ENCODE results near the gene PTGER4. TPM values are rescaled to one million over a fixed set of nuclear protein-coding genes. Genes with fewer than 3 reads are reported as not detected.
"Not testable (repeated sequence)": the region's sequence is repeated elsewhere in the genome, so short reads cannot be mapped to it uniquely, and the experiment has no call there.

PTGER4 gene
- total RNA-seq, 1 donor from 2014 or later: 33.7 TPM

DNA sequence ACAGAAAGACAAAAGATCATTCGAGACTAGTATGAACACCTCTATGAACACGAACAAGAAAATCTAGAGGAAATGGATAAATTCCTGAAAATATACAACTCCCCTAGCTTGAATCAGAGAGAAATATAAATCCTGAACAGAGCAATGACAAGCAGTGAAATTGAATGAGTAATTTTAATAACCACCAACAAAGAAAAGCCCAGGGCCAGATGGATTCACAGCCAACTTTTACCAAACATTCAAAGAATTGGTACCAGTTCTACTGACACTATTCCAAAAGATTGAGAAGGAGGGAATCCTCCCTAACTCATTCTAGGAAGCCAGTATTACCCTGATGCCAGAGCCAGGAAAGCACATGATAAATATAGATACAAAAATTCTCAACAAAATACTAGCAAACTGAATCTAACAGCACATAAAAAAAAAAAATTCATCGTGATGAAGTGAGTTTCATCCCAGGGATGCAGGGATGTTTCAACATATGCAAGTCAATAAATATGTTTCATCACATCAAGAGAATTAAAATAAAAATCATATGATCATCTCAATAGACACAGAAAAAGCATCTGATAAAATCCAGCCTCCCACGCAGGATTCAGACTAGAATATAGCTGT lies 25.2 kb upstream of the PTGER4 start:
- Mint-ChIP-seq H3K27me3 (ENCODE audit: low read depth) (peaks cover 2% of the 10 kb centered on the region), H3K4me1 (ENCODE audit: low read depth) (peaks cover 75% of the 10 kb centered on the region), H3K4me3 (ENCODE audit: low read depth) (peak overlapping the region; percentile 83), H3K9me3 (peaks cover 10% of the 10 kb centered on the region), H3K27ac (peak overlapping the region; percentile 90), H3K36me3 (ENCODE audit: low read depth) (peaks cover 11% of the 10 kb centered on the region)
- intact Hi-C loops (cut with micrococcal nuclease): loop anchor here (2.0 to 5.0 kb wide), 2 partner anchors 76 to 1487 kb away; no protein-coding TSS in a partner anchor
- DNase-seq (ENCODE audit: low spot score): no peak

DNA sequence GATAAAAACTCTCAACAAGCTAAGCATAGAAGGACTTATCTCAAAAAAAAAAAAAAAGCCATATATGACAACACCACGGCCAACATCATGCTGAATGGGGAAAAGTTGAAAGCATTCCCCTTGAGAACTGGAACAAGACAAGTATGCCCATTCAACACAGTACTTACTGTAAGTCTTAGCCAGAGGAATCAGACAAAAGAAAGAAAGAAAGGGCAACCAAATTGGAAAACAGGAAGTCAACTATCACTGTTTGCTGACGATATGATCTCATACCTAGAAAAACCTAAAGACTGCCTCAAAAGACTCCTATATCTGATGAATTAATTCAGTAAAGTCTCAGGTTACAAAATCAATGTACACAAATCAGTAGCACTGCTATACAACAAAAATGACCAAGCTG lies 24.6 kb upstream of the PTGER4 start:
- Mint-ChIP-seq H3K27ac (peak overlapping the region; percentile 88), H3K36me3 (ENCODE audit: low read depth) (peaks cover 7% of the 10 kb centered on the region), H3K9me3 (peaks cover 10% of the 10 kb centered on the region), H3K4me3 (ENCODE audit: low read depth) (peak overlapping the region; percentile 83), H3K27me3 (ENCODE audit: low read depth) (peaks cover 2% of the 10 kb centered on the region), H3K4me1 (ENCODE audit: low read depth) (peaks cover 69% of the 10 kb centered on the region)
- DNase-seq (ENCODE audit: low spot score): no peak
- intact Hi-C loops (cut with micrococcal nuclease): loop anchor here (1.0 to 2.0 kb wide), 3 partner anchors 20 to 76 kb away; partner anchors contain the start of gene PTGER4

DNA sequence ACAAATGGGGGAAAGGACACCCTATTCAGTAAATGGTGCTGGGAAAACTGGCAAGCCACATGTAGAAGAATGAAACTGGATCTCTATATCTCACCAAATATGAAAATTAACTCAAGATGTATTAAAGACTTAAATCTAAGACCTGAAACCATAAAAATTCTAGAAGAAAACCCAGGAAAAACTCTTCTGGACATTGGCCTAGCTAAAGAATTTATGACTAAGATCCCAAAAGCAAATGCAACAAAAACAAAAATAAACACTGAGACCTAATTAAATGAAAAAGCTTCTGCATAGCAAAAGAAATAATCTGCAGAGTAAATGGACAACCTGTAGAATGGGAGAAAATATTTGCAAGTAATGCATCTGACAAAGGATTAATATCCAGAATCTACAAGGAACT lies 23.6 kb upstream of the PTGER4 start:
- H3K36me3 Mint-ChIP-seq (ENCODE audit: low read depth); H3K4me3 Mint-ChIP-seq (ENCODE audit: low read depth); H3K27me3 Mint-ChIP-seq (ENCODE audit: low read depth); DNase-seq (ENCODE audit: low spot score); H3K27ac Mint-ChIP-seq; intact Hi-C loops (cut with micrococcal nuclease); H3K9me3 Mint-ChIP-seq: not testable (repeated sequence)
- H3K4me1 Mint-ChIP-seq (ENCODE audit: low read depth): peaks cover 65% of the 10 kb centered on the region

- Mint-ChIP-seq H3K27ac (no peak overlapping the region), H3K36me3 (ENCODE audit: low read depth) (peaks cover 5% of the 10 kb centered on the region), H3K27me3 (ENCODE audit: low read depth) (peaks cover 2% of the 10 kb centered on the region), H3K4me1 (ENCODE audit: low read depth) (peaks cover 61% of the 10 kb centered on the region), H3K9me3 (peaks cover 10% of the 10 kb centered on the region), H3K4me3 (ENCODE audit: low read depth) (no peak overlapping the region)
- intact Hi-C loops (cut with micrococcal nuclease): no loop called here
- DNase-seq (ENCODE audit: low spot score): no peak
These were observed 22.9 kb upstream of the PTGER4 start for GRCh38 chr5:40656766-40657165.

- Mint-ChIP-seq H3K9me3 (peaks cover 10% of the 10 kb centered on the region), H3K27ac (no peak overlapping the region), H3K4me1 (ENCODE audit: low read depth) (peaks cover 24% of the 10 kb centered on the region), H3K27me3 (ENCODE audit: low read depth) (peaks cover 2% of the 10 kb centered on the region), H3K36me3 (ENCODE audit: low read depth) (peaks cover 5% of the 10 kb centered on the region), H3K4me3 (ENCODE audit: low read depth) (no peak overlapping the region)
- no peak for DNase-seq (ENCODE audit: low spot score)
- intact Hi-C loops (cut with micrococcal nuclease): no loop called here
These were observed 19.0 kb upstream of the PTGER4 start for GRCh38 chr5:40660751-40661150.

- Mint-ChIP-seq H3K27ac (no peak overlapping the region), H3K27me3 (ENCODE audit: low read depth) (peaks cover 2% of the 10 kb centered on the region), H3K4me3 (ENCODE audit: low read depth) (no peak overlapping the region), H3K36me3 (ENCODE audit: low read depth) (no peaks in the 10 kb centered on the region), H3K9me3 (no peaks in the 10 kb centered on the region), H3K4me1 (ENCODE audit: low read depth) (peaks cover 23% of the 10 kb centered on the region)
- intact Hi-C loops (cut with micrococcal nuclease): no loop called here
- no peak for DNase-seq (ENCODE audit: low spot score)
These were observed 13.9 kb upstream of the PTGER4 start for GRCh38 chr5:40665635-40666298.

DNA sequence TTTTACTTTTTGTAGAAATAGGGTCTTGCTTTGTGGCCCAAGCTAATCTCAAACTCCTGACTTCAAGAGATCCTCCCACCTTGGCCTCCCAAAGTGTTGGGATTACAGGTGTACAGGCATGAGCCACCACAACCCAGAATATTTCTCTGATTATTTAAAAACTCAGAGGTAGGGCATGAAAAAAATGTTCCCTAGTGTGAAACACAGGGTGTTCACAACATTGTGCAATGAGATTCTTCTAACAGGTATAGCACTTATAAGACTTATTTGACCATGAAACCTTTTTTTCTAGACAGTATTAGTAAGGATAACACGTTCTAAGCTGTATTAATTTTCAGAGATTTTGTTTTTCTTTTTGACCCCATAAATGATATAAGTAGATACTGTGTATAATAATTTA lies 13.1 kb upstream of the PTGER4 start:
- Mint-ChIP-seq H3K4me1 (ENCODE audit: low read depth) (peaks cover 30% of the 10 kb centered on the region), H3K36me3 (ENCODE audit: low read depth) (no peaks in the 10 kb centered on the region)
- no peak for DNase-seq (ENCODE audit: low spot score)

DNA sequence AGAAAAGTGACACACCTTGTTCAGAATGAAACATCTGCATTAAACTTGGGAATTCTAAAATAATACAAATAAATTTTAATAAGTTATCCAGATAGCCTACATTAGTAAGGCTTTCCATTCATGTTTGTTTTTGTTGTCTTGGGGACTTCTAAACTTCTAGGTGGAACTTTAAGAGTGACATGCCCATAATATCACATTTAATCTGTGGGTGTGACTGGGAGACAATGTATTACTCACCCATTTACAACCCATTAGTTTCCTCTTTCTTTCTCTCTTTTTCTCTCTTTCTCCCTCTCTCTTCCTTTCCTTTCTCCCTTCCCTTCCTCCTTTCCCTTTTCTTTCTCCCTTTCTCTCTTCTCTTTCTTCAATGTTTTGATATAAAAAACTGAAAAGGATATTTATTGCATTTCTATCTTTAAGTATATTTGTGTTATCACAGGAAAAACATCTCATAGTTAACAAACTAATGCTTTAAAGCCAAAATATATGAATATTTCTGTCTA lies 12.5 kb upstream of the PTGER4 start:
- Mint-ChIP-seq H3K36me3 (ENCODE audit: low read depth) (no peaks in the 10 kb centered on the region), H3K27me3 (ENCODE audit: low read depth) (peaks cover 2% of the 10 kb centered on the region), H3K9me3 (no peaks in the 10 kb centered on the region), H3K4me3 (ENCODE audit: low read depth) (no peak overlapping the region), H3K27ac (no peak overlapping the region), H3K4me1 (ENCODE audit: low read depth) (peaks cover 32% of the 10 kb centered on the region)
- intact Hi-C loops (cut with micrococcal nuclease): no loop called here
- DNase-seq (ENCODE audit: low spot score): no peak

More for the DNA sequence above, 13.1 kb upstream of the PTGER4 start:
- no peak overlapping the region for H3K27ac Mint-ChIP-seq
- peaks cover 2% of the 10 kb centered on the region for H3K27me3 Mint-ChIP-seq (ENCODE audit: low read depth)
- intact Hi-C loops (cut with micrococcal nuclease): no loop called here
- H3K9me3 Mint-ChIP-seq: no peaks in the 10 kb centered on the region
- no peak overlapping the region for H3K4me3 Mint-ChIP-seq (ENCODE audit: low read depth)

DNA sequence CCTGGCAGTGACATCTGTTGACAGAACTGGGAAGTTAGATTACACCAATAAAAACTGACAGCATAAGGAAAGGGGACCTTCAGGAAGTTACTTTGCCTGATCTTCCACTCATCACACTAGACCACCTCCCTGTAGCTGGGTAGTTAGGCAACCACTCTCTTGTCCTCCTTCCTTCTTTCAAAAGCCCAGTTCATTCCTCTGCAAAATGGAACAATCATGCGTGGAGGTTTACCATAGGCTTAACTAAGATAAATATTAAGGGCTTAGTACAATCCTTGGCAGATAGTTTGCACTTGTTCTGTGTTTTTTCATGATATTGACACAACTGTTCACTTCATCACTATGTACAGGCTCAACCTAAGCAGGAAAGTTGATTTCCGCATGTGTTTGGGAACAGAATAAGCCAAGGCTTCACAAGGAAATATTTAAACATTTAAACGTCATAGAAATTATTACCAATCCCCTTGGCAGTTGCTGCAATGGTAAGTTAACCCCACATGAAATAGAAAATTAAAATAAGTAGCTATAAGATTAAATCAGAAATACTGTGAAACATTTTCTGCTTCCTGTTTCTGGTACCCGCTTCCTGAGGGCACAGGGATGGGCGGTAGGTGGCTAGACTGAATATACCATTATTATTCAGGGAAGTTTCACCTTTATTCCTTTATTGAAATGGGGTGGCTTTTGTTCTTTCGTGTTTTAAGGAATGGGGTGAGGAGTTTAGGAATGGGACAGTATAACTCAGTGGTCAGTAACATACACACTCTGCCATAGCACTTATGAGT lies 9.9 kb upstream of the PTGER4 start:
- no peak for DNase-seq (ENCODE audit: low spot score)
- Mint-ChIP-seq H3K36me3 (ENCODE audit: low read depth) (no peaks in the 10 kb centered on the region), H3K9me3 (no peaks in the 10 kb centered on the region), H3K4me3 (ENCODE audit: low read depth) (no peak overlapping the region), H3K27ac (no peak overlapping the region), H3K27me3 (ENCODE audit: low read depth) (peaks cover 2% of the 10 kb centered on the region), H3K4me1 (ENCODE audit: low read depth) (peaks cover 55% of the 10 kb centered on the region)
- intact Hi-C loops (cut with micrococcal nuclease): no loop called here

DNA sequence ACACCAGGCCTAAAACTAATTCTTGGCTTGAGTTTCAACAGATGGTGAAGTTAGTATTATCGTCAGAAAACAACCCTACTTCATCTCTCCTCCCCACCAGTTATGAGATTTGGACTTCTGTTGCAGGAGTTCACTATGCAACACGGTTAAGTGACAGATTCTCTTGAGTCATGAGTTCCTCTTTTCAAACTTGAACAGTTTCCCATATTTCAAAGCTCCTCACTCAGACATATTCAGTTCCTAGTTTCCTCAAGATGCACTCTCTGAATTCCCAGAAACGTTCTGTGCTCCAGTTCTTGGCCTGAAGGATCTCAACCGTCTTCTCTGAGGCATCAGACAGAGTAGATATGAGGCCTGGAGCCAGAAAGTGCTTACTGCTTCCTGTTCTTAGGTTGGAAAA lies 7.3 kb upstream of the PTGER4 start:
- H3K27ac Mint-ChIP-seq: no peak overlapping the region

GRCh38 chr5:40674661-40675235 lies 5.0 kb upstream of the PTGER4 start:
- Mint-ChIP-seq H3K27ac (no peak overlapping the region), H3K27me3 (ENCODE audit: low read depth) (peaks cover 2% of the 10 kb centered on the region), H3K4me1 (ENCODE audit: low read depth) (peaks cover 73% of the 10 kb centered on the region), H3K36me3 (ENCODE audit: low read depth) (no peaks in the 10 kb centered on the region), H3K9me3 (no peaks in the 10 kb centered on the region), H3K4me3 (ENCODE audit: low read depth) (no peak overlapping the region)
- no peak for DNase-seq (ENCODE audit: low spot score)
- intact Hi-C loops (cut with micrococcal nuclease): loop anchor here (1.0 kb wide), 2 partner anchors 19 to 95 kb away; no protein-coding TSS in a partner anchor

More for the DNA sequence above, 7.3 kb upstream of the PTGER4 start:
- DNase-seq (ENCODE audit: low spot score): no peak
- H3K36me3 Mint-ChIP-seq (ENCODE audit: low read depth): no peaks in the 10 kb centered on the region
- H3K9me3 Mint-ChIP-seq: no peaks in the 10 kb centered on the region
- H3K27me3 Mint-ChIP-seq (ENCODE audit: low read depth): peaks cover 2% of the 10 kb centered on the region
- intact Hi-C loops (cut with micrococcal nuclease): no loop called here
- no peak overlapping the region for H3K4me3 Mint-ChIP-seq (ENCODE audit: low read depth)
- H3K4me1 Mint-ChIP-seq (ENCODE audit: low read depth): peaks cover 74% of the 10 kb centered on the region

GRCh38 chr5:40675396-40676133 lies 4.2 kb upstream of the PTGER4 start:
- intact Hi-C loops (cut with micrococcal nuclease): loop anchor here (1.0 kb wide), 2 partner anchors 20 to 96 kb away; no protein-coding TSS in a partner anchor
- H3K27ac Mint-ChIP-seq: peak overlapping the region; percentile 86
- DNase-seq (ENCODE audit: low spot score): no peak
- peaks cover 65% of the 10 kb centered on the region for H3K4me1 Mint-ChIP-seq (ENCODE audit: low read depth)
- peak overlapping the region; percentile 30 for H3K4me3 Mint-ChIP-seq (ENCODE audit: low read depth)
- H3K27me3 Mint-ChIP-seq (ENCODE audit: low read depth): no peaks in the 10 kb centered on the region
- H3K9me3 Mint-ChIP-seq: no peaks in the 10 kb centered on the region
- peaks cover 5% of the 10 kb centered on the region for H3K36me3 Mint-ChIP-seq (ENCODE audit: low read depth)

All from activated T-helper 2 cell treated with anti-CD3 and anti-CD28 coated beads, Interferon-gamma antibody, Interleukin-2, Interleukin-4, amounts not matched to agents 10 μg/mL and 5 μg/mL and 100 μg/mL, durations not matched to agents 14 hours and 24 hours and 36 hours (primary cell).